HG02759 (cell line): ENCODE results near the gene LIPM.
A peak's percentile ranks its signal among the peaks of the same experiment; 100 is the strongest.

Source experiments
- ATAC-seq: cut with Tn5 transposase; IDR thresholded peaks from one replicate; pipeline ENCODE4 v1.9.1; 2021; ENCODE audit warnings: mild to moderate bottlenecking, moderate library complexity; ENCODE audit not compliant: unreplicated experiment

Gene LIPM

DNA sequence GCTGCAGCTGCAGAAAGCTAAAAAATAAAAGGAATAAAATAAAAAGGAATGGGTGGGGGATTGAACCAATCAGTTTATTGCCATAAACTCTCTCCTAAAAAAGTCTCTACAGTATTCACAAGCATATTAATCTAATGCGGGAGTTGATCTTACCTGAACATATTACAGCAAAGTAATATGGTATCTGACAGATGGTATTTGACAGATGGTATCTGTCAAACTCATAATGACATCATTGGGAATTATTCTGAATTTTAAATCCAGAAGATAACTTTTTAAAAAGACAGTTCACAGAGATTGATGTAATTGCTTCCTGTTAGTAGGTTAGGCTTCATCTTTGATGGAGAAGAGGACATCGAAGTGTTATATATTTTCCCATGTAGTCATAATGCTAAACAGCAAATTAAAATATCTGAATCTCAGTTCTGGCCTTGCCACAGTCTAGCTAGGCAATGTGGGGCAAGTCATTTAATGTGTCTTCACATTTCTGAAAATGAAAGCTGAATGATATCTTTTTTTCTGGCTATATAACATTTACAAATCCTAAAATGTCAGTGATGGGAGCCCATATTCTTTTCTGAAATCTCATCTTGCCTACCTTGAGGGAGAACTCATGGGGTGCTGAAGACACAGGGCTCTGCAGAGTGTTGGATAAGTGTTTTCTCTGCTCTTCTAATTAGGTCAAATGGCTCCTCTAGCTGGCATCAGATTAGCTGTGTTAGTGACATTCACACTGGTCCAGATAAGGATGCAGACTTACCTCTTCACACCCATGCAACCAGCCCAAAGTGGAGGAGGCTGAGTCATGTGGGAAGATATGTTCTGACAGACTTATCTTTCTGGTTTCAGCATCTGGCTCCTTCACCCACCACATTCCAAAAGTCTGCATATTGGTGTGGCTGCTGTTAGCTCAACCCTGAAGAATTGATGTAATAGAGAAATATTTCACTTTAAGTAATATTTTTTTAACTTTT, 2.1 kb upstream of the LIPM start:
- no peak for ATAC-seq

GRCh38 chr10:88803641-88804040, 1.1 kb downstream of the LIPM start:
- ATAC-seq, result no peak

- ATAC-seq, result no peak
These were observed 1.7 kb downstream of the LIPM start for GRCh38 chr10:88804083-88804812.

GRCh38 chr10:88805361-88805760, 2.8 kb downstream of the LIPM start:
- ATAC-seq, result no peak

GRCh38 chr10:88805924-88806323, 3.4 kb downstream of the LIPM start:
- ATAC-seq, result no peak

GRCh38 chr10:88809621-88810020, 7.1 kb downstream of the LIPM start:
- ATAC-seq, result no peak

DNA sequence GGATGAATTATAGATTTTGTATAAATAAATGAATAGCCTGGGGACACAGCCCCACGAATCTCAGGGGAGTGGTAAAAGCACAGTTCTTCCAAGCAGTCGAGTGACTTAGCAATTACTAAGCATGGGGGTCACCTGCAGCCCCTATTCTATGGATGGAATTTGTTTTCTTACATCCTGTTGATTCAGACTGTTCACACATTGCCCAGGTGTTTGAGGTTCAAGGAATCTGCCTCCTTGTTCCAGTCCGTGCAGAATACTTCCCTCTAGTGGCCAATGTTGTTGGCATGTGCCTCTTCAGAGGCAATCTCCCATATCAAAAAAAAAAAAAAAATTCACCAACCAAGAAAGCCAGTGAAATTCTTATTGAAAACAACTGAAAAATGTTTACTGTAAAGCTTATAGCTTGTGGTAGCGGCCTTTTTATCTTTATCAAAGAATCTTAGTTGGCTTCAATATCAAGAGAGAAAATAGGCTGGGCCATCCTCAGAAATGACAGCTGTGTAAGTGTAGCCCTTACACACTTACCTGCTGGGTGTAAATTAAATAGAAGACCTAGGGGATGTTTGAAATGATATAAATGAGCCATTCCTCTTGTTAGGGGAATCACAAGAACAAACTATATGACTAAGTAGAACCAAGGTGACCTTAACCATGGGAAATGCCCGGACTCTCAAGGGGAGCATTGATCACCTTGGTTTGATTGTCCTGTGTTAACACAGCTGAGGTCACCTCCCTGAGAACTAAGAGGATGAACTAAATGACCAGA, 7.8 kb downstream of the LIPM start:
- no peak for ATAC-seq

DNA sequence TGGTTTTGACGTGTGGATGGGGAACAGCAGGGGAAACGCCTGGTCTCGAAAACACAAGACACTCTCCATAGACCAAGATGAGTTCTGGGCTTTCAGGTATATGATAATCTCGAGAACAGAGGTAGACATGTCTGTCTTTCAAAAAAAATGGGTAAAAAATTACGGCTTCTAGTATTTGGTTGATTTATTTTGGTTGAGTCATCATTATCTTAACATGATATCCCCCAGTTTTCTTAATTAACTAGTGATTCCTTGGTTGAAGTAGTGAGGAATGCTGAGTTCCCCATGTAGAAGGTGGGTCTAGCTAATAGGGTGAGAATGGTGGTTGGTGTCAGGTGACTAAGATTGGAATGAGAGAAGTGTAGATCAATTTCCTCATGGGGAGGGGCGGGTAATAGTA, 10.7 kb downstream of the LIPM start:
- no peak for ATAC-seq

GRCh38 chr10:88819290-88819689, 16.8 kb downstream of the LIPM start:
- ATAC-seq, result no peak

DNA sequence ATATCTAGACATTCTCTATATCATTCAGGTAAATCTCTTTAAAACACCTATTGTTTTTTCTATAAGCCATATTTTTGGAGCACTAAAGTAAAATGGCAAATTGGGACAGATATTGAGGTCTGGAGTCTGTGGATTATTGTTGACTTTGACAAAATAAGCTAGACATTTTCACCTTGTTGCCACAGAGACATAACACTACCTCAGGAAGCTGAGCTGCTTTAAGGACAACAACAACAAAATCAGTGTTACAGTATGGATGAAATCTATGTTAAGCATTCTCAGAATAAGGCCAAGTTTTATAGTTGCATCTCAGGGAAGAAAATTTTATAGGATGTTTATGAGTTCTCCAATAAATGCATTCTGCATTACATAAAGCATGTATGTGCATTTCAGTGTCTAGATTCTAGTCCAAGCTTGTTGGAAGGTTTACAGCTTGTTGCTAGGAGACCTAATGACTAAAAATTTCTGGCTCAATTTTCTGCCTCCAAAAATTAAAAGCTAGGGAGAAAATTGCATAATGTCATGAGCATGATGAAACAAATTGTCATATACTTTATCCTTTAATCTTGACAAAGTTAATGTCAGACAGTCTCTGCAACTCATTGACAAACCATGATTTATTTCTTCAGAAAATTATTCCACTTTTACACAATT, 18.3 kb downstream of the LIPM start:
- ATAC-seq, result no peak

DNA sequence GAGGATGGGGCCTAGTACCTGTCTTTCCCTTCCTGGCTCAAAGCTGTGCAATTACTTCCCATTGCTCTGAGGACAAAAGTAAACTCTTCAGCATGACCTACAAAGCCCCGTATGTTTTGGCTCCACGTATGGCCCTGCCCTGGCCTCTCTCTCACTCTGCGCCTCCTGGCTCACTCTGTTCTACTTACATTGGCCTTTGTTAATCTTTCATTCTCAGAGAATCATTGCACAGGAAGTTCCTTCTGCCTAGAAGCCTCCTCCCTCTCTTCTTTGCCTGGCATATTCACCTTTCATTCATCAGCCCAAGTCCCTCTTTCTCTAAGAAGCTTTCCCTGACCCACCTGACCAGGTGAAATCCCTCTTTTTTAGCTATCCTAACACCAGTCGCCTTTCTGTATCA, 23.9 kb downstream of the LIPM start:
- no peak for ATAC-seq

DNA sequence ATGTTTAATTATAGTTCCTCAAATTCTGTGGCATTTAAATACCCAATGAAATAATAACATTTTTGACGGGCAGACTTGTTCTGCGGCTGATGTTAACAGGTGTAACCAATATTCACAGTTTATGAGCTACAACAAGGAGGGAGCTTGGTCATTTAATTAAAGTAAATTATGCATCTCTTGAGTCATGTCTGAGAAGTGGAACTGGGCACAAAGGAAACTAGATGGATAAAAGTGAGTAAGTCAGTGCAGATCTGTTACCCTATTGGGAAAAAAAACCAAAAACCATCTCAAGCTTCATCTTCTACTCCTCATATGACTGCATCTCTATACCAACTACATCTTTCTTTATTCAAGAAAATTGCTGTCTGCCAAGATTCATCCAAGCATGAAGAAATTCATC, 25.1 kb downstream of the LIPM start:
- no peak for ATAC-seq

DNA sequence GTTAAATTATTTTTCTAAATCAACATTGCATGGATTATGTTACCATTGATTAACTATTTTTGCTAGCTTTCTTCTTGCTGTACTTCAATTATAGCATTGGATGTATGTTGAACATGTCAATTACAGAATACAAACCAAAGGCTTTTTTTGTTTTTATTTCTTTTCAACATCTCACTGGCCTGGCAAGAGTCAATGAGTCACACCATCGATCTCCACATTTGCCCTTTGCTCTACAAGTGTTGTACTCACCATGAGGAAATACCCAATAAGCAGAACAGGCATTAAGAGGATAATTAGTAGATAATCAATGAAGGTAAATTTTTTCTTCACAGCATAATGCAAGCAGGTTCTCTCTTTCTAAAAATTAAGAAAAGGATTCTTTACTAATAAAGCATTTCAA, 25.8 kb downstream of the LIPM start:
- ATAC-seq, result no peak

- no peak for ATAC-seq
These were observed 28.2 kb downstream of the LIPM start for GRCh38 chr10:88830643-88831268.

DNA sequence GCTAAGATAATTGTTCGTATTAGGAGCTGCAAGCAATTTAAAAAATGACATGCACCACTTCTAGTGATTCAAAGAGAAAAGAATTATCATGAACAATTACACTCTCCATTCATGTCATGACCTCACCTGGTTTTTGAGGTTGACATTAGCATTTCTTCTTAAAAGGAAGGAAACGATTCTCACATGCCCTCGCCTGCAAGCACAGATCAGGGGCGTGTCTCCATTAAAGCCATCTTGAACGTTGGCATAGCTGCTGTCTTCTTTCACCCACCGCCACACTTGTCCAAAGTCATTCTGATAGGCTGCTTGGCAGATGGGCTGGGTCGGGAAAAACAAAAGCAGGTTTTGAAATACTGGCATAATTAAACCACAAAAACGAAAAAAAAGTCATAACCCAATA, 29.2 kb downstream of the LIPM start:
- ATAC-seq, result no peak

DNA sequence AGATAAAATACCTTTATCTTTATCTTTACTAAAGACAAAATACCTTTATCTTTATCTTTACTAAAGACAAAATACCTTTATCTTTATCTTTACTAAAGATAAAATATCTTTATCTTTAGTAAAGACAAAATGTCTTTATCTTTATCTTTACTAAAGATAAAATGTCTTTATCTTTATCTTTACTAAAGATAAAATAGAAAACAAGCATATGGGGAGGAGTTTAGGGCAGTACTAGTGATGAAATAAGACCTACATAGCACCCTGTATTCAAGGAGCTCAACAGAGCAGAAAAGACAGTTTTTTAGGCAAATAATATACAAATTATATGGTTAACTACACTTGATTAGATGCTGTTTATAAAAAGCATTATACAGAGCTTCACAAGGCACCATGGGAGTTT, 29.8 kb downstream of the LIPM start:
- ATAC-seq, result no peak

DNA sequence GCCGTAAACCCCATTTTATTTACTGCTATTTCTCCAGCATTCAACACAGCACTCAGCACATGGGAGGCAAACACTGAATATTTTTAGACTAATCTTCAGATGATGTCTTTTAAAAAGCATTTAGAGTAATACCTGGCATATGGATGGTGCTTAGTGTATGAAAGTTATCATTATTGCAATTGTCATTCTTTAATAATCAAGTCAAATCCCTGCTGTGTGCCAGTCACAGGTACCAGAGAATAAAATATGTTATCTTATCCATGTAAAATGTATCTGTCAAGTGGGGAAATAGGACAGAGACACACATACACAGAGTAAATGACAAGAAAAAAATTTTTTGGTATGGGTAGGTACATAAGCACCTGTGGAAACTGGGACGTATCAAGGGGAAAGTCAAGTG, 30.6 kb downstream of the LIPM start:
- no peak for ATAC-seq

DNA sequence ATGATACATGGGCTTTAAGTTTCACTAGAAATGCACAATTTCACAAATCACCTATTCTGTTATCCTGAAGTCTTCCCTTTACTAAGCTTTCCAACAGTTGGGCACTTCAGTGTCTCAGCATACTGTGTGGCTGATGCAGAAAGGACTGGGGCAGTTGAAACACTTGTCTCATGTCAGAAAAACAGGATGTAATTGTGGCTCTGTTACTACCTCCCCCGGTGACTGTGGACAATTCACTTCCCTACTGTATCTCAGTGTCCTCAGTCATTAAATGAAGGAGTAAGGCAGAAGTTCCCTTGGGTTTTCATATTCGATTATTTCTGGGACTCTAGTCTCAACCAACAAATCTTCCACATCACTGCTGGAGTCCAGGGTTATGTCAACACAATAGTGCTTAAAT, 31.2 kb downstream of the LIPM start:
- ATAC-seq, result no peak

- peak; percentile 84 for ATAC-seq
These were observed 32.8 kb downstream of the LIPM start for GRCh38 chr10:88835096-88835909.

GRCh38 chr10:88835910-88836221, 33.3 kb downstream of the LIPM start:
- ATAC-seq, result no peak
